Measurements from ENCODE around the gene MAGI2.

Gene MAGI2

DNA sequence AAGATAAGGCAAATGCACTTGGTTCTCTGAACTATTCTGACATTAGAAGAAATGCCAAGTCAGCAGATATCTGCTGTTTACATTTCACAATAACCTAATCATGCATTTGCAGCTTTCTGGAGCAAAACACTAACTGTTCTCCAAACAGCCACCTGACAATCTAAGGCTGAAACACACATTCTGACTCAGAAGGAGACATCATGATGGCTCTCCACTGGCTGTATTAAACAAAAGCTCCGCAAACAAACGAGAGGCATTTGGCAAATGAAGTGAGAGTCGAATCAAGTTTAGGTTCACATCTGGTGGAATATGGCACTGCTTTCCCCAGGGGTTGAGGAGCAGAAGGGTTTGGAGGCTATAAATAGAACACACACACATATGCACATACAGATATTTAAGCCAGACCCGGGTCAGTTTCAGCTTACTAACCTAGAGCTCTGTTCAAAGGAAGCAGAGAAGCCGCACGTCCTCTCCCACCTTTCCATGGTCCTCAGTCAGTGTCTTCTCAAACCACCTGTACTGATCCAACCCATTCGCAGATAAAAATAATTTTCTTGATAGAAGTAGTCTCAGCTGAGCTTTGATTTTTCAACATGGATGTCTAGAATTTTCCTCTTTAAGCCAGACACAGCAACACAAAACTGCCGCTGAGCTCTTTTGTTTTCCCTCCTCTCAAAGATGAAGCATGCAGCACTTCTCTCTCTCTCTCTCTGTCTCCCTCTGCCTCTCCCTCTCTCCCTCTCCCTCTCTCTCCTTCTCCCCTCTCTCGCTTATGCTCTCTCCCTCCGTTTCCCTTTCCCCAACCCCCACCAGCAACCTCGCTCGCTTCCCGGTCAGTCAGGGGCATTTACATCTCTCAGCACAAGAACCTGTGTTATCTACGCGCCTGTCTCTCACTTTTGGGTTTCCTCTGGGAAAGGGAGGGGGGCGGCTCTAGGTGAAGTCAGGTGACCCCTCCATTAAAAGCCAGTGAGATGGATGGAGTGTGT, 682.8 kb downstream of the MAGI2 start:
- DNase-seq = no peak

DNA sequence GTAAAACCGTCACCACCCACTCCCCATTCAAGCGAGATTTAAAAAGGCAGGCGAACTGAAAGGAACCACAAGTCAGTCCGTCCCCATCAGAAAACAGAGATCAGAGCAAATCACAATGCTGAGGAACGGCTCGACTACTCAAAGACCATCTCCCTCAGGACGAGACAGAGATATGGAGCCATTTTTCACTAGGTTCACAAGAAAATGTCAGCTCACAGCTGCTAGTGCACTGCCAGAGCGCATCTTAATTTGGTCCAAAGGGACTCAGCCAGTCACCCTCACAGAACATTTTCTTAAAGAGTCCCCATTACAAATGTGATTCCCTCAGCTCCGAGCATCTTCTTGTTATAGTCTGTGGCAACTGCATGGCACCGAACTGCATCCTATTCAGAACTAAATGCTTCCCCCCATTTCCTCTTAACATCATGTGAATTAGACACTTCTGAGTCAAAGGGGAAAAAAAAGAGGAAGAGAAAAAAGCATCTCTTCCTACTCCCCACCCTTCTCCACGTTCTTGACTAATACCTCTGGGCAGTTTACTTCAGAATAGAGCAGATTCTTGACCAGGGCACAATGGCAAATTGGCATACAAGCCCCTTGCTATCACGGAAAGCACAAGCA, 683.9 kb downstream of the MAGI2 start:
- DNase-seq = no peak

DNA sequence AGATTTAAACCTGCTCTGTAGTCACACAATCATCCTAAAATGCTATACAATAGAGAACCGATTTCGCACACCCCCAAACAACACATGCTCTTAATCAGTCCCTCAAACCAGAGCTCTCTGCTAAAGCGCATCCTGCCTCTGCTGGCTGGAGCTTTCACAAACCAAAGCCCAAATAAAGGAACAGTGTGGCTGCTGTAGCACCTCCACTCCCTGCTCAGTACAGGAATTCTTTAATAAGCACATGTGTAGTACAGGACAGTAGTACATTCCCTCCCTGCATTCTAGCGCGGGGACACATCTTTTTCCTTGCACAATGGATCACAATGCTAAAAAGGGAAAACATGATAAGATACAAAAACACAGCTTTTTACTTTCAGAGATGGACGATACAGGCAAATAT, 684.6 kb downstream of the MAGI2 start:
- no peak for DNase-seq

DNA sequence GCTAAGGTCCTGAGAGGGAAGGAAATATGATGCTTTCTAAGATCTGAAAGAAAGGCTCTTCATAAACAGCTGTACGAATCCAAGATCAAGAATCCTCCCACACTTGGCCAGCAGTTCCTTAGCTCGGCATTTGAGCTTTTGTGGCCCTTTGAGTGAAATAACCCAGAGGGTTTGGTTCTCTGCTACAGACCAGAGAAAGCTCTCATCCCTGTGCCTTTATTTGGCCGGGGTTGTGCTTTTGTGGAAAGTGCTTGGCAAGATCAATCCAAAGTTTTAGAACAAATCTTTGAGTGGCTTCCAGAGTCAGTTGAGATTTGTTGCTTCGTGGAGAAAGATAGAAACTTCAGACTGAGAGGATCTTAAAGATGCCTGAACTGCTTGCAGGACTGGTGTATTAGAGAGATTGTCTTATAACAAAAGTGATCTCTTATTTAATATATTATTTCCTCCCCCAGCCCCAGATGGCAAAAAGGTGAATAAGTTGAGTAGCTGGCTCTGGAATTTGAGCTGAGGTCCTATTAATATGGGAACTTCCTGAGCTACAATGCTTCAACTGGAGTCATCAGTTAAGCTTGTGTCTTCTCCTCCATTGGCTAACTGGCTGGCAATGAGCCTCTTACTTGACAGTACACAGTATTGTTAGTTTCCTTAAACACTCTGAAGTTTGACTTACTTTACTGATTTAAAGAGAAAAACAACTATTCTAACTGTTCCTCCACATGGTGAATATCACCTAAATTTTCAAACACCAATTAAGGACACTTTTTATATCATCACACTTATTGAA, 687.3 kb downstream of the MAGI2 start:
- no peak for DNase-seq

DNA sequence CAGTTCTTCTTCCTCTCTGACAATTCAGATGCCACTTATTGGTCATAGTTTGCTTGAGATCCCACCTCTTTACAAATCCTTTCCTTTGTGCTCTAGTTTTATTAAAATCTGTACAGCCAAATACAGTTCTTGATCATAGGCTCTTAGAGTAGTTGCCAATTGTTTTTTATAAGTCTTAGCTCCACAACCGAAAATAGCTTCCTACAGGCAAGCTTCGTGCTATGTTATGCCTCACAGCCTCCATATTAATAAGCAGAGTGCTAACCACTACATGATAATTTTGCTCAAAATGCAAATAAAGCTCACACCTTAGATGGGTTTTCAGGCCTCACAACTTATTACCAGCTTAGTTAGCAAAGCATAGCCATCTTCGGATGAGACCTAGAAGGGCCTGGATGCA, 688.9 kb downstream of the MAGI2 start:
- no peak for DNase-seq

DNA sequence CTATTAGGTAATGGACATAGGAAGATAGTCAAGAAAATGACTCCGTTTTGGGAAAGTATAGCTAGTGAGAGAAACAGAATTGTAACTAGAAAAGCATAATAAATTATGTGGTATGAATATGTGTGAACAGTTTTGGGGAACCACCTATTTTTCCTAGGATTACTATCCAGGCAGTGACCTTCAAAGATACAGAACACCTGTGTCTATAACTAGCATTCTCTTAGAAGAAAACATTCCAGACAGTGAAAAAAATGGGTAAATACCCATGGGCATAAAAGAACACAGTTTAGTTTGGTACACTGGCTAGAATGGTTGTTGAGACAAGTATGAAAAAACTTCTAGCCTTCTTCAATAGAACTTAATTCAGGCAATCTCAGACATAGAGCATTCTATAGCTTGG, 690.8 kb downstream of the MAGI2 start:
- no peak for DNase-seq

DNA sequence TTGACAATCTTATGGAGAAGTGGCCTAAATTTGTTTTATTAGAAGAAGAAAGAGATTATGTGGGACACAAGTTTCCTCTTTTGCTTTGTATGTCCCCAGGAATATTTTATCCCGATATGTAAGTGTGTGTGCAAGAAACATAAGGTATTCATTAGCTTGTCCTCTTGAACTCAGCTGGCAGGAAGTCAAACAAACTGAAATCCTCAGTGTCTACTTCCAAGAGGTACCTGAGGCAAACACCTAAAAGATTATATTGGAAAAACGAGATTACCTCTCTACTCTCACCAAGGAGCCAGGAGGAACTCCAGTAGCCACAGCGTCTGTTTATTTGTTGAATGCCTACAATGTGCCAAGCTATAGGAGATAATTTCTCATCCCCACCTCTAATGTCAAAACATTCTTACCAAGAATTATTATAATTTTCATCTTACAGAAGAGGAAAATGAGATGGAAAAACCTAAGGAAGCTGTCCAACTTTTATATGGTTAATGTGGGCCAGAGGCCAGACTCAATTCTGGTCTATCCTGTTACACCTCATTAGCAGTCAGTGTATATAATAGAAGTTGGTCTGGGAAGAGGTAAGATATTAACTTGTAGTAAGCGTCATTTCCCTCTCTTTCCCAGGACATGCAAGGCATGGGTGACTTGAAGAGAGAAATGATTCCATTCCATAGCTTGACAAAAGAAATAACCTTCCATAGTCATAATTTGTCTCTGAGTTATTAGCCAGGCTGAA, 692.7 kb downstream of the MAGI2 start:
- no peak for DNase-seq

DNA sequence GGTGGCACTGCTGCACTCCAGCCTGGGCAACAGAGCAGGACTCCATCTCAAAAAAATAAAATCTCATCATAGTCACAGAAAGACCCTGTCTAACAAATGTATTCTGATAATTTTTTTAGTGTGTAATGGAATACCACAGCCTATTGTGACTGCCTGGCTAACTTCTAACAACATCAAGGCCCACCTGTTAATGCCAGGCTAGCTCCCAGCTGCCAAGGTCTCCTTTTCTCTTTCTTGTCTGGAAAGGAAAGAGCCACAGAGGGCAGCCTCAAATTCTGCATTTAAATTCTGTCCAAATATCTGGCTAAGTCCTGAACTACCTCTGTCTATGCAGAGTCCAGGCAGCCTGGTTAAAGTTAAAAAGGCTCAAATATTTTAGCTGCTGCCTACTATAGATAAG, 700.9 kb downstream of the MAGI2 start:
- no peak for DNase-seq

DNA sequence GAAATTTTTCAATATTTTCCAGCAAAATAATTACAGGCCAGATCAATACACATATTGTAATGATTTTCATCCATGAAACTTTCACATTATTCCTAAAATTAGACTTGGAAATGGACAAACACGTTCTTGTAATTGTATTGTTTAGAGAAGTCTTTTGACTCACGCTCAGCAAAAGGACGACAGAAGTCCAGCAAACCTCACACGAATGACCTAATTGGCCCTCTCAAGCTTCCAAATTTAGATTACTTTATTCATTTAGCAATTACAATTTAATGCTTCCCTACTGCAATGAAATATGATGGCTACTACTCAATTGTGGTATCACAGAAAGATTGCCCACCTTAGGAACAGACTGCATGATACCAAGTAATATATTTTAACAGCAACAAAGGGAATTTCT, 702.2 kb downstream of the MAGI2 start:
- DNase-seq = no peak

DNA sequence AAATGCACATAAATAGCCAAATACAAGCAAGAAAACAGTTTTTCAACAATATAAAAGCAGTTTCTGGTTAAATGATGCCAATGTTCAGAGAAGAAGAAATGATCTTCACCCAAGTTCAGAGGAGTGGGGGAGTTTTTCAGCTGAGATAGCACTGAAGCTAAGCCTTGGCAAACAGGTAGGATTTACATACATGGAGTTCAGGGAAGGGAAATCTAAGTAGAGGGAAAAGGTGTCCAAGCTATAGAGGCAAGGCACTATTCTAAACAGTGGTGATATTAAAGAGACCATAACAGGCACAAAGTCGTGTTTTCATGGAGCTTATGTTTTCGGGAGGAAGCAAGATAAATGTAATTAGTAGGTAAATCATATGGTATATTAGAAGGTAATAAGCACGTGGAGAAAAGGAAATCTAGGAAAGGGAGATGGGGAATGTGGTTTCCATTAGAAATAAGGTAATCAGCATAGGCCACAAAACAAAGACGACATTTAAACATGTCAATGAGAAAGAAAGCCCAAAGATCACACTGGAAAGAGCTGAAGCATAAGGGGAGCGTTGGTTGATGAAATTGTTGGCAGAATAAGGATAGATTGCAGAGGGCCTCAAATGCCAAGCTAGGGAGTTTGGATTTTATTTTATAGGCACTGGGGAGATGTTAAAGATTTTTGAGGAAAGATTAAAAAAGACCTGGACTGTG, 704.3 kb downstream of the MAGI2 start:
- no peak for DNase-seq

DNA sequence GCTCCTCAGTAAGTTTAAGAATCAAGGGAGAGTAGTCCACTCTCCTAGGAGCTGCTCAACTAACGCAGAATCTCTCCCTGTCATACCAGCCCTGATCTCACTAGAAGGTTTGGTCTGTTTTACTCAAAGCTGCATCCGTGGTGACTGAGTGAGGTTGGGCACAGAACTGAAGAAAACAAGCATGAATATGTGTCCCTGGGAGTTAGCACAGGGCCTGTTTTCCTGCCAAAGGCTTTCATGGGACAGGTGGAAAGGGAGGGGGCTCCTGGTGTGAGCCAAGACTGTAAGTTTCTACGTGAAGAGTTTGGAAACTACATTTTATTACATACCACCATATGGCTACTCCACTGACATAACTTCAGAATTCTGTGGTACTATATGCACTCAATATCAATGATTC, 705.9 kb downstream of the MAGI2 start:
- no peak for DNase-seq

DNA sequence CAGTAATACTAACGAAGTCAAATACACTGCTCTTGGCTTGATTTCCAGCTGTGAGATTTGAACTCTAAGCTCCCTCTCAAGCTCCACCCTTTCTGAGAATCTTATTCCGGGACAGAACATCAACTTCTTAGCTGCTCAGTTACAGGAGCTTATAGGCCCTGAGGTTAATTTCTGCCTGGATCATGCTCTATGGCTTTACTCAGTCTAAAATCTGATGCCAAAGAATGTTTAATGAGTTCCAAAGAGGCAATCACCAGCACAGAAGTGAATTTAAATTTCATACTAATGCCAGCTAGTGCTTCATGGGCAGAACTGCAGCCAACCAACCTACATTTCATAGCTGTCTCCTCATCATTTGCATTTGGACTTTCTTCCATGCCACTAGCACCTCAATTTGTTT, 707.2 kb downstream of the MAGI2 start:
- DNase-seq = no peak

DNA sequence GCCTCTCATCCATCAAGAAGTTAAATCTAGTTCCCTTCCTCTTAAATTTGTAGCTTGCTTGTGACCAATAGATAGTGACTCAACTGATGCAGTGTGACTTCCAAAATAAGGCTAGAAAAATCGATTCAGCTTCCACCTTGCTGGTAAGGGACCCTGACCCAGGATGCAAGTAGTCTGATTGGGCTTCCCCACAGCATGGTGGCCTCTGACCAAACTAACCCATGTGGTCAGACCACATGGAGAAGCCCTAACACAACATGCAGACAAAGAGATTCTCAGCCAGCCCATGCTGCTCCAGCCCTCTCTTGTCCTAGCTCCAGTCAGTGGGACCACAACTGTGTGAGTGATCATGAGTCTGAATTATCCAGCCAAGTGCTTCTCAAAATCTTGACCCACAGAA, 710.8 kb downstream of the MAGI2 start:
- DNase-seq = no peak

DNA sequence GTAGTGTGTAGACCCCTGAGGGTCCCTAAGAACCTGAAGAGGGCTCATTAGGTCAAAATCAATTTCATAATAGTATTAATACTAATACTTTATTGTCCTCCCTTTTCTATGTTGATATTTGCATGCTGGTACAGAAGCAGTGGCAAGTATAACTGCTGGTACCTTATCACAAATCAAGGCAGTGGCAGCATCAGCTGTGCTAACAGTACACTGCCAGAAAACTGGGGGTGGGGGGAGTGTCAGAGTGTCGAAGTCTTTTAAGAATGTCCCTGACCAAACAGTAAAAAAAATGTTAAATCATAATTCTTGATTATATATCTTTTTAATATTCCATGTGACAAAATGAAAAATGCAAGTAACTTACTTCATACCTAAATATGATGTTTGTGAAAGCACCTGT, 716.9 kb downstream of the MAGI2 start:
- DNase-seq = no peak

DNA sequence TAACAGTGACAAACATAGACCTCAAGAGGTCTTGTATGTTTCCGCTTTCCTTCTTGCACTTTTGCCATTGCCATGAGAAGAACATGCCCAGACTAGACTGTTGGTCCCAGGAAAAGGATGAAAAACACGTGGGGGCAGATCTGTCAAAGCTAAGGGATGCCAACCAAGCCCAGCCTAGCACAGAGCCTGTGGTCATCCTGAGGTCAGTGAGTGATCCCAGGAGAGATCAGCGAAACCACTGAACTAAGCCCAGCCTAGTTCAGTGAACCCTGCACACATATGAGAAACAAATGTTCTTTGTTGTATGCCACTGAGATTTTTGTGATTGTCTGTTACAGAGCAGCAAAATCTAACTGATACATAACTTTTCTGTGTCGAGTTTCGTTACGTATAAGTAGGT, 718.8 kb downstream of the MAGI2 start:
- no peak for DNase-seq

DNA sequence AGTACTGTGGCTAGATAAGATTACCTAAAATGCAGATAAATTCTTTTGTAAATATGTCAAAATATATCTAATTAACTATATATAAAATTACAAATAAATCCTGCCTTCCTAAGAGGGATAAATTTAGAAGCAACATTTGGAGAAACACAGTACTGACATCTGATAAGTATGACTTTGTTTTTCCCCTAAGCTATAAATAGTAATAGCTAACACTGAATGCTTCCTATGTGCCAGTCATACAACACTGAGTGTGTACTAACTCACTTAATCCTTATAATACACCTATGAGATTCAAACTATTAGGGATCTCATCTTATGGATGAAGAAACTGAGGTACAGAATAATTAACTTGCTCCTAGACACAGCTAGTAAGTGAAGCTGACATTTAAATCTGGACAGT, 733.4 kb downstream of the MAGI2 start:
- DNase-seq = no peak

DNA sequence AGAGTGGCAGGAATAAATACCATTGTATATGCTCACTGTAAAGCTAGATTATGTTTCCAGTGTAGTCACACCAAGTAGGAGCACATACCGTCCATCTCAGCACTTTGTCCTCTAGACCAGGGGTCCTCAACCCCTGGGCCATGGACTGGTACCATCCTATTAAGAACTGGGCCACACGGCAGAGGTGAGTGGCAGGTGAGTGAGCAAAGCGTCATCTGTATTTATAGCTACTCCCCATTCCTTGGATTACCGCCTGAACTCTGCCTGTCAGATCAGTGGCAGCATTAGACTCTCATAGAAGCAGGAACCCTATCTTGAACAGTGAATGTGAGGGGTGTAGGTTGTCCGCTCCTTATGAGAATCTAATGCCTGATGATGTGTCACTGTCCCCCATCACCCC, 735.3 kb downstream of the MAGI2 start:
- no peak for DNase-seq

DNA sequence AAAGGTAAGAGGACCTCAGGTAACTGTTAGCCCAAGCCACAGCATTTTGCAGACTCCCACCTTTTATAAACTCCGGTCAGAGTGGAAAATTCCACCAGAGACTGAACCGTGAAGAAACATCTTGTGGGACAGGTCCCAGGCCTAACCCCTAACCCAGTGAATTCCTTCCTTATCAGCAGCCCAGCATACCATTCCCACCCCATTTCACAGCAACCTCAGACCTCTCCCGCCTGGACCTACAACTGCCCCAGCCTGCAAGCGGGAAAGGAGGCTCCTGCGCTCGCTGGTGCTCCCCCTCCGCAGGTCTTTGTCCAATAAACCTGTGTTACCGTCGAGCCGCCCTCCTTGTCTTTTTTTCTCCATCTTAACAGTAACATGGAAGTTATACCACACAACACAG, 736.6 kb downstream of the MAGI2 start:
- no peak for DNase-seq

DNA sequence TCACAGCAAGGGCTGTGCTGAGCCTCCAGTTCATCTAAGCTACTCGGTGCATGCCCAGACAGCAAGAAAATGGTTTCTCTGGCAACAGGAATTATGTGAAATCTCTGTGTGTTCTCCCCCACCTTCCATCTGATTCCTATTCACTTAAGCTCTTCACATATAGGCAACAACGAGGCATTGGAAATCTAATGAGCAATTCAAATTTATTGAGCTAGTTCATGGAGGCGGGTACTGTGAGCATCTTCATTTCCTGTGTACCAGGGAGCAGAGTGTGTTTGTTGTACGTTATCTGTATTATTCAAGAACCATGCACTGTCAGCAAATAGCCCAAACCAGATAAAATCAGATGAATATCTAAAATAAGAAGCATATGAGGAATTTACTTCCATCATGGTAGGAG, 739.1 kb downstream of the MAGI2 start:
- no peak for DNase-seq

DNA sequence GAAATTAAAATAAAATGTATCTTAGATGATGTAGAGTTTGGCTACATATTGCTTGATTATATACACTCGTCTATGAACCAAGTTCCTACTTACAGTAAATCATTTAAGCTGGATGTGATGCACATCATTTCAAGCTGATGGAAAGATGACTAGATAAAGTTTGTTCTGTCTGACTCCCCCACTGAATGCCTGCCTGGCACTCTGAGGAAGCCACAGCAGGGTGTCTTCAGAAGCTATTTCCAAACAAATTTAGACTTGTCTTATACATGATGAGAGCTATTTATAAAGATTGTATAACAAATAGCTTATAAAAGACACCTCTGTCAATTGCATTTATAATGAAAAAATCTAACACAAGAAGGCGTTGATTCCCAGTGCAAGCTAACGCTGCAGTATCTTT, 741.4 kb downstream of the MAGI2 start:
- DNase-seq = no peak

DNA sequence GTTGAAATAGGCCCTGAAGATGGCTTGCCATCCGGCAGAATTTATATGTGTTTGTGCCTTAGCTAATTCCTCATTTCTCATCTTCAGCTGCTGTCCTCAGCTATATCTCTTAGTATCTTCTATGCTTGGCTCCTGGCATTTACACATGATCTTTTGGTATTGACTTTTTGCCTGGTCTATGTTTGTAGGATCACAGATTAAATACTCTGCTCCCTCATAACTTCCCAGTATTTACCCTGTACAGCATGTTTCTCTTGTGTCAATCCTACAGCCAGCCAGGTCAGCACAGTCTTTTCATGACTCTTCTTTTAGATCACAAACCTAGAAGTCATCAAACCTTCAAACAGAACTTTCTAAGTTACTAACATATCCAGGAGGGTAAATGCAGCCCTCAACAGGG, 743.8 kb downstream of the MAGI2 start:
- DNase-seq = no peak

DNA sequence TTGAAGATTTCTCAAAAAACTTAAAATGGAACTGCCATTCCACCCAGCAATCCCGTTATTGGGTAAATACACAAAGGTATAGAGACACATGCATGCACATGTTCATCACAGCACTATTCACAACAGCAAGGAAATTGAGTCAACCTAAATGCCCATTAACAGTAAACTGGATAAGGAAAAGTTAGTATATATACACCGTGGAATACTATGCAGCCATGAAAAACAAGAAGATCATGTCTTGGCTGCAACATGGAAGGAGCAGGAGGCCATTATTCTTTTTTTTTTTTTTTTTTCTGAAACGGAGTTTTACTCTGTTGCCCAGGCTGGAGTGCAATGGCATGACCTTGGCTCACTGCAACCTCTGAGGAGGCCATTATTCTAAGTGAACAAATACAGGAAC, 749.0 kb downstream of the MAGI2 start:
- DNase-seq = no peak
